Loucy (cell line): ENCODE measurements around the gene FGF14.

Source experiments
- CTCF ChIP-seq: fragments of 200-600 bp; sonication (generic); conservative IDR thresholded peaks from 2 replicates; pipeline ENCODE4 v1.5.1; 2014; ENCODE audit warnings: mild to moderate bottlenecking, antibody characterized with exemption, low read length
- EZH2phosphoT487 ChIP-seq: fragments of 200-600 bp; IDR thresholded peaks from 2 replicates; pipeline ENCODE4 v1.6.1; 2018; ENCODE audit warnings: antibody characterized with exemption, mild to moderate bottlenecking, moderate library complexity, borderline replicate concordance

- TF ChIP-seq CTCF (no peak), EZH2phosphoT487 (no peak)
Observed at GRCh38 chr13:101845245-101846020, 556.4 kb downstream of the FGF14 start.
